Osteoblast (primary cell): Measurements from ENCODE around the gene ALDH3B1. TPM values are rescaled to one million over a fixed set of nuclear protein-coding genes. Genes with fewer than 3 reads are reported as not detected.

ENCODE experiments used
- DNase-seq: peaks from one replicate; pipeline ENCODE4 v3.0.0; 2011; ENCODE audit warnings: low spot score, mixed read lengths; ENCODE audit not compliant: insufficient read length; ENCODE audit errors: missing footprints
- H2AFZ ChIP-seq: 2 replicates; pipeline ENCODE4 v1.6.0; 2011; ENCODE audit warnings: mild to moderate bottlenecking, low read length
- H3K27ac ChIP-seq: 2 replicates; pipeline ENCODE4 v1.5.1; 2011; ENCODE audit warnings: mild to moderate bottlenecking, low read depth, low read length, moderate library complexity
- H3K27me3 ChIP-seq: 2 replicates; pipeline ENCODE4 v1.6.0; 2012; ENCODE audit warnings: mild to moderate bottlenecking, control low read depth, inconsistent platforms, low read length, moderate library complexity; ENCODE audit not compliant: insufficient read depth
- H3K36me3 ChIP-seq: 2 replicates; pipeline ENCODE4 v1.5.1; 2011; ENCODE audit warnings: mild to moderate bottlenecking, low read length, control low read depth, moderate library complexity; ENCODE audit not compliant: insufficient read depth
- H3K4me1 ChIP-seq: 2 replicates; pipeline ENCODE4 v1.5.1; 2011; ENCODE audit warnings: mild to moderate bottlenecking, low read length, control low read depth, moderate library complexity; ENCODE audit not compliant: insufficient read depth
- H3K4me2 ChIP-seq: 2 replicates; pipeline ENCODE4 v1.6.0; 2011; ENCODE audit warnings: mild to moderate bottlenecking, low read length; ENCODE audit not compliant: insufficient read depth
- H3K4me3 ChIP-seq: fragments of 200-600 bp; sonication (generic); 3 replicates; pipeline ENCODE4 v1.5.1; 2012; ENCODE audit warnings: mild to moderate bottlenecking, low read length, inconsistent platforms; ENCODE audit not compliant: insufficient read depth
- H3K79me2 ChIP-seq: 2 replicates; pipeline ENCODE4 v1.6.0; 2012; ENCODE audit warnings: mild to moderate bottlenecking, low read length, control low read depth, inconsistent platforms; ENCODE audit not compliant: insufficient read depth
- H3K9me3 ChIP-seq: 2 replicates; pipeline ENCODE4 v1.5.1; 2011; ENCODE audit warnings: low read depth, low read length, control low read depth
- H4K20me1 ChIP-seq: 2 replicates; pipeline ENCODE4 v1.6.0; 2012; ENCODE audit warnings: mild to moderate bottlenecking, low read length, control low read depth; ENCODE audit not compliant: insufficient read depth
- total RNA-seq: library from RNA; depleted of rRNA; stranded (reverse); fragments of >200 nt; gene quantifications from 2 replicates; pipeline ENCODE4 v1.2.3, GENCODE V29; 2012
- TF ChIP-seq, protein P1 (sequence below): IDR thresholded peaks from 2 replicates; pipeline ENCODE4 v1.5.1; 2011; ENCODE audit warnings: mild to moderate bottlenecking, low read depth, low read length, moderate library complexity; ENCODE audit errors: extremely low read depth

Gene ALDH3B1
- total RNA-seq, 1 donor: 63.0 TPM

DNA sequence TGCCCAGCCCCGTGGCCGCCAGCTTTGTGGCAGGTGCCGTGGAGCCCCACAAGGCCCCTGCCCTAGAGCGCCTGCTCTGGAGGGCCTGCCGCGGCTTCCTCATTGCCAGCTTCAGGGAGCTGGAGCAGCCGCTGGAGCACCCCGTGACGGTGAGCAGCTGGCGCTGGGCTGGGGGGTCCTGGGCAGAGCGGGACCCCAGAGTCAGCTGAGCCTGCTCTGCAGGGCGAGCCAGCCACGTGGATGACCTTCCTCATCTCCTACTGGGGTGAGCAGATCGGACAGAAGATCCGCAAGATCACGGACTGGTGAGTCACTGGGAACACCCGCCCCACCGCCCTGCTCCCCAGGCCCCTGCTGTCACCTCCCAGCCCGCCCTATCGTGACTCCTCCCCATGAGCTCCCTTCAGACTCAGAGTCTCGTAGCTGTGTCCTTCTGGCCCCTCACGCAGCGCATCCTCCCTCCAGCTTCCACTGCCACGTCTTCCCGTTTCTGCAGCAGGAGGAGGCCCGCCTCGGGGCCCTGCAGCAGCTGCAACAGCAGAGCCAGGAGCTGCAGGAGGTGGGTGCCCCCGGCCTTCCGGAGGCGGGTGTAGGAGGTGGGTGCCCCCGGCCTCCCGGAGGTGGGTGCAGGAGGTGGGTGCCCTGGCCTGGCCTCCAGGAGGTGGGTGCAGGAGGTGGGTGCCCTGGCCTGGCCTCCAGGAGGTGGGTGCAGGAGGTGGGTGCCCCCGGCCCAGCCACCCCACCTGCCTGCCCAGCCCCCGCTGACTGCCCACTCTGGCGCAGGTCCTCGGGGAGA, 33.4 kb downstream of the ALDH3B1 start:
- Histone ChIP-seq H3K4me2 (no peak overlapping the region), H3K4me1 (peaks cover 16% of the 10 kb centered on the region), H3K27me3 (no peaks in the 10 kb centered on the region), H2AFZ (no peak overlapping the region), H3K27ac (no peak overlapping the region), H3K4me3 (no peak overlapping the region), H4K20me1 (no peaks in the 10 kb centered on the region), H3K36me3 (peaks cover 29% of the 10 kb centered on the region), H3K79me2 (peaks cover 34% of the 10 kb centered on the region), H3K9me3 (no peaks in the 10 kb centered on the region)
- TF ChIP-seq, protein P1, sequence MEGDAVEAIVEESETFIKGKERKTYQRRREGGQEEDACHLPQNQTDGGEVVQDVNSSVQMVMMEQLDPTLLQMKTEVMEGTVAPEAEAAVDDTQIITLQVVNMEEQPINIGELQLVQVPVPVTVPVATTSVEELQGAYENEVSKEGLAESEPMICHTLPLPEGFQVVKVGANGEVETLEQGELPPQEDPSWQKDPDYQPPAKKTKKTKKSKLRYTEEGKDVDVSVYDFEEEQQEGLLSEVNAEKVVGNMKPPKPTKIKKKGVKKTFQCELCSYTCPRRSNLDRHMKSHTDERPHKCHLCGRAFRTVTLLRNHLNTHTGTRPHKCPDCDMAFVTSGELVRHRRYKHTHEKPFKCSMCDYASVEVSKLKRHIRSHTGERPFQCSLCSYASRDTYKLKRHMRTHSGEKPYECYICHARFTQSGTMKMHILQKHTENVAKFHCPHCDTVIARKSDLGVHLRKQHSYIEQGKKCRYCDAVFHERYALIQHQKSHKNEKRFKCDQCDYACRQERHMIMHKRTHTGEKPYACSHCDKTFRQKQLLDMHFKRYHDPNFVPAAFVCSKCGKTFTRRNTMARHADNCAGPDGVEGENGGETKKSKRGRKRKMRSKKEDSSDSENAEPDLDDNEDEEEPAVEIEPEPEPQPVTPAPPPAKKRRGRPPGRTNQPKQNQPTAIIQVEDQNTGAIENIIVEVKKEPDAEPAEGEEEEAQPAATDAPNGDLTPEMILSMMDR: no peak
- peak; percentile 94 for DNase-seq

DNA sequence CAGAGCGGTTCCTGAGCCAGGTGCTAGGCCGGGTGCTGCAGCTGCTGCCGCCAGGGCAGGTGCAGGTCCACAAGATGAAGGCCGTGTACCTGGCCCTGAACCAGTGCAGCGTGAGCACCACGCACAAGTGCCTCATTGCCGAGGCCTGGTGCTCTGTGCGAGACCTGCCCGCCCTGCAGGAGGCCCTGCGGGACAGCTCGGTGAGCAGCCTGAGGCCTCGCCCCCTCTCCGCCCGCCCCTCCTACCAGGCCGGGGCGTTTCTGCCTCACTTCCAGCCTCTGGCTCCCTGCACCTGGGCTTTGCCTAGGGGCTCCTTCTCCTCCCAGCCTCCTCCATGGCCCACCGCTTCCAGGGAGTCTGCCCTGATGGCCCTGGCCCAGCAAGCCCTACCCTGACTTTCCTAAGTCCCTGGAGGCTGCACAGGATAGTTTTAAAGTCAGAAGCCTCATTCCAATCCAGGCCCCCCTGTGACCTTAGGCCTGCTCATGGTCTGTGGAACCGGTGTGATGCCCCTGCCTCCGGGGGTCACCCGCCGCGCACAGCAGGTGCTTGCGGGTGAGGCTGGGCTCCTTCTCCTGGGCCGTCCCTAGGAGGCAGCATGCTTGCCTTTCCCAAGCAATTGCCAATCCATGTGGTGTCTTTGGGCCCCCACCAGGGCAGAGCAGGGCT, 34.2 kb downstream of the ALDH3B1 start:
- Histone ChIP-seq H2AFZ (no peak overlapping the region), H3K36me3 (peaks cover 32% of the 10 kb centered on the region), H3K9me3 (no peaks in the 10 kb centered on the region), H3K27ac (no peak overlapping the region), H3K4me1 (peaks cover 15% of the 10 kb centered on the region), H3K79me2 (peaks cover 26% of the 10 kb centered on the region), H3K4me2 (no peak overlapping the region), H4K20me1 (no peaks in the 10 kb centered on the region), H3K4me3 (no peak overlapping the region), H3K27me3 (no peaks in the 10 kb centered on the region)
- TF ChIP-seq, protein P1: no peak
- DNase-seq: peak; percentile 88

DNA sequence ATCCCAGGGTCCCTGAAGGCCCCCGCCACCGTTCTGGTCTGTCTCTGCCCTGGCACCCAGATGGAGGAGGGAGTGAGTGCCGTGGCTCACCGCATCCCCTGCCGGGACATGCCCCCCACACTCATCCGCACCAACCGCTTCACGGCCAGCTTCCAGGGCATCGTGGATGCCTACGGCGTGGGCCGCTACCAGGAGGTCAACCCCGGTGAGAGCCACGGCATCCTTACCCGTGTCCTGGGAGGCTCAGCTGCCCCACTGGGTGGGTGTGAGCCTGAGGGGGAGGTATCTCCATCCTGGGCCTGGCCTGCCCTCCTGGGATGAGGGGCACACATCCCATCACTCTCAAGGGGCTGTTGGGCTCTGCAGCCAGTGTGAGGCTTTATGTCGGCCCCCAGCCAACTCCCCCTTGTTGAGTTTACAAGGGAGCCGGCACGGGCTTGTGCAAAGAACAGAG, 34.8 kb downstream of the ALDH3B1 start:
- Histone ChIP-seq H3K4me1 (peaks cover 12% of the 10 kb centered on the region), H3K27ac (no peak overlapping the region), H3K9me3 (no peaks in the 10 kb centered on the region), H4K20me1 (no peaks in the 10 kb centered on the region), H2AFZ (no peak overlapping the region), H3K27me3 (no peaks in the 10 kb centered on the region), H3K79me2 (peaks cover 20% of the 10 kb centered on the region), H3K4me3 (no peak overlapping the region), H3K36me3 (peaks cover 37% of the 10 kb centered on the region), H3K4me2 (no peak overlapping the region)
- TF ChIP-seq, protein P1: no peak
- peak; percentile 61 for DNase-seq
